ENCODE data around the gene OPA1. TPM values are rescaled to one million over a fixed set of nuclear protein-coding genes. Genes with fewer than 3 reads are reported as not detected.

Gene OPA1
- total and polyA plus RNA-seq, 2 of the 13 experiments (the other 11 are each of a cell fraction or from before 2014, with no cell fraction given): 26.7 to 78.5 TPM

- peak; percentile 88 for TF ChIP-seq RERE (CRISPR knock-in tag; IDR thresholded peaks at IDR 0.05; ENCODE audit: low read depth)
- peak; percentile 74; the same call in 1 of the 2 replicates for TF ChIP-seq ZNF230 (CRISPR knock-in tag; IDR thresholded peaks at IDR 0.05)
- TF ChIP-seq ZIK1 (CRISPR knock-in tag; IDR thresholded peaks at IDR 0.05; ENCODE audit: borderline replicate concordance, low read depth): no peak
- TF ChIP-seq ZNF143 (CRISPR knock-in tag; IDR thresholded peaks at IDR 0.05): no peak
- TF ChIP-seq, protein P1, sequence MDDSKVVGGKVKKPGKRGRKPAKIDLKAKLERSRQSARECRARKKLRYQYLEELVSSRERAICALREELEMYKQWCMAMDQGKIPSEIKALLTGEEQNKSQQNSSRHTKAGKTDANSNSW (CRISPR knock-in tag; IDR thresholded peaks at IDR 0.05; ENCODE audit: borderline replicate concordance): no peak
- TF ChIP-seq FUBP1 (CRISPR knock-in tag; IDR thresholded peaks at IDR 0.05; ENCODE audit: borderline replicate concordance): no peak
- peak; percentile 74; the same call in 1 of the 2 replicates for TF ChIP-seq ZBTB4 (CRISPR knock-in tag; IDR thresholded peaks at IDR 0.05; ENCODE audit: borderline replicate concordance)
- 0 out of 2 replicates have a peak, but pooled peaks have one; percentile 63 for TF ChIP-seq ZSCAN30 (CRISPR knock-in tag; IDR thresholded peaks at IDR 0.05)
- no peak for TF ChIP-seq RAD21 (CRISPR knock-in tag; IDR thresholded peaks at IDR 0.05)
- TF ChIP-seq SPEN (CRISPR knock-in tag; IDR thresholded peaks at IDR 0.05; ENCODE audit: low read depth): no peak
- no peak for TF ChIP-seq MTF2 (CRISPR knock-in tag; IDR thresholded peaks at IDR 0.05; ENCODE audit: borderline replicate concordance)
- 0 out of 2 replicates have a peak, but pooled peaks have one; percentile 79 for TF ChIP-seq ZNF383 (CRISPR knock-in tag; IDR thresholded peaks at IDR 0.05; ENCODE audit: borderline replicate concordance)
- TF ChIP-seq EHMT2 (IDR thresholded peaks at IDR 0.05; ENCODE audit: borderline replicate concordance, low read depth, low read length): no peak; the same call in 1 of the 2 replicates
- no peak for TF ChIP-seq MTA3 (CRISPR knock-in tag; IDR thresholded peaks at IDR 0.05)
- TF ChIP-seq SP4 (CRISPR knock-in tag; IDR thresholded peaks at IDR 0.05): no peak; the same call in 1 of the 2 replicates
- 0 out of 2 replicates have a peak, but pooled peaks have one; percentile 49 for TF ChIP-seq ARNT2 (CRISPR knock-in tag; IDR thresholded peaks at IDR 0.05; ENCODE audit: low read depth)
- no peak for TF ChIP-seq NR3C1 (CRISPR knock-in tag; IDR thresholded peaks at IDR 0.05)
- no peak for TF ChIP-seq TMF1 (CRISPR knock-in tag; IDR thresholded peaks at IDR 0.05; ENCODE audit: low read depth)
These were observed 151.2 kb downstream of the OPA1 start (continued) for GRCh38 chr3:193744048-193744821.
